ENCODE measurements around the gene DNAH6. TPM values are rescaled to one million over a fixed set of nuclear protein-coding genes. Genes with fewer than 3 reads are reported as not detected.

Gene DNAH6
- total RNA-seq, 2 donors from 2014 or later: 0.85 TPM; not detected in 1

GRCh38 chr2:84841577-84841976, 325.3 kb downstream of the DNAH6 start:
- Histone ChIP-seq H3K4me3 (no peak overlapping the region), H3K36me3 (no peaks in the 10 kb centered on the region), H3K9me3 (no peaks in the 10 kb centered on the region), H3K27ac (no peak overlapping the region), H3K4me1 (ENCODE audit: control insufficient read depth in 1 of 2, low read depth in 2 of 2) (peaks cover 0 to 3% of the 10 kb centered on the region in 2 donors), H3K27me3 (replicated peaks; ENCODE audit: insufficient read depth) (no peaks in the 10 kb centered on the region)
- ATAC-seq (ENCODE audit: insufficient number of reproducible peaks, low FRiP score, low read depth) (no peak), DNase-seq (ENCODE audit: low spot score) (no peak)
- no peak for TF ChIP-seq CTCF (IDR thresholded peaks at IDR 0.05)

- ATAC-seq (ENCODE audit: insufficient number of reproducible peaks, low FRiP score, low read depth) (no peak), DNase-seq (ENCODE audit: low spot score) (no peak)
- Histone ChIP-seq H3K4me1 (ENCODE audit: control insufficient read depth in 1 of 2, low read depth in 2 of 2) (peaks cover 0 to 4% of the 10 kb centered on the region in 2 donors), H3K4me3 (no peak overlapping the region), H3K27me3 (replicated peaks; ENCODE audit: insufficient read depth) (no peaks in the 10 kb centered on the region), H3K36me3 (no peaks in the 10 kb centered on the region), H3K27ac (no peak overlapping the region), H3K9me3 (no peaks in the 10 kb centered on the region)
- no peak for TF ChIP-seq CTCF (IDR thresholded peaks at IDR 0.05)
These were observed 327.8 kb downstream of the DNAH6 start for GRCh38 chr2:84844141-84844540.

- DNase-seq (ENCODE audit: low spot score) (no peak), ATAC-seq (ENCODE audit: insufficient number of reproducible peaks, low FRiP score, low read depth) (no peak)
- Histone ChIP-seq H3K9me3 (no peaks in the 10 kb centered on the region), H3K27me3 (replicated peaks; ENCODE audit: insufficient read depth) (no peaks in the 10 kb centered on the region), H3K36me3 (no peaks in the 10 kb centered on the region), H3K4me3 (no peak overlapping the region), H3K4me1 (ENCODE audit: control insufficient read depth in 1 of 2, low read depth in 2 of 2) (peaks cover 0 to 4% of the 10 kb centered on the region in 2 donors), H3K27ac (peak overlapping the region in 1 of 2 donors; percentile 27)
- no peak for TF ChIP-seq CTCF (IDR thresholded peaks at IDR 0.05)
These were observed 329.9 kb downstream of the DNAH6 start for GRCh38 chr2:84846041-84846663.

GRCh38 chr2:84846741-84847142, 330.4 kb downstream of the DNAH6 start:
- Histone ChIP-seq H3K27ac (peak overlapping the region in 1 of 2 donors; percentile 27), H3K4me1 (ENCODE audit: control insufficient read depth in 1 of 2, low read depth in 2 of 2) (peaks cover 0 to 4% of the 10 kb centered on the region in 2 donors), H3K36me3 (no peaks in the 10 kb centered on the region), H3K27me3 (replicated peaks; ENCODE audit: insufficient read depth) (no peaks in the 10 kb centered on the region), H3K9me3 (no peaks in the 10 kb centered on the region), H3K4me3 (no peak overlapping the region)
- ATAC-seq (ENCODE audit: insufficient number of reproducible peaks, low FRiP score, low read depth): no peak
- DNase-seq (ENCODE audit: low spot score): no peak
- TF ChIP-seq CTCF (IDR thresholded peaks at IDR 0.05): no peak

- ATAC-seq (ENCODE audit: insufficient number of reproducible peaks, low FRiP score, low read depth): no peak
- no peak for TF ChIP-seq CTCF (IDR thresholded peaks at IDR 0.05)
- no peak for DNase-seq (ENCODE audit: low spot score)
- Histone ChIP-seq H3K4me3 (no peak overlapping the region), H3K27me3 (replicated peaks; ENCODE audit: insufficient read depth) (no peaks in the 10 kb centered on the region), H3K27ac (no peak overlapping the region), H3K9me3 (no peaks in the 10 kb centered on the region), H3K36me3 (no peaks in the 10 kb centered on the region), H3K4me1 (ENCODE audit: control insufficient read depth in 1 of 2, low read depth in 2 of 2) (peaks cover 0 to 4% of the 10 kb centered on the region in 2 donors)
These were observed 331.2 kb downstream of the DNAH6 start for GRCh38 chr2:84847326-84848050.

Data from thoracic aorta (tissue), 2 donors.